B cell (primary cell): Measurements from ENCODE around the gene METTL8. TPM values are rescaled to one million over a fixed set of nuclear protein-coding genes. Genes with fewer than 3 reads are reported as not detected.

Experiments
- ATAC-seq: fragments of 200-7000 bp; cut with Tn5 transposase; one replicate; pipeline ENCODE4 v1.10.0; 2021; ENCODE audit warnings: low read depth, mild to moderate bottlenecking, moderate number of reproducible peaks, moderate library complexity
- CTCF ChIA-PET: fragments of 350-600 bp; sonication (Branson Sonifier 250); formaldehyde crosslinking; loops from one replicate; lab custom pipeline; 2021; ENCODE audit warnings: antibody characterized with exemption, inconsistent platforms; lab: Charles Lee
- POLR2A ChIA-PET: fragments of 350-600 bp; sonication (Branson Sonifier 250); formaldehyde crosslinking; loops from one replicate; lab custom pipeline; 2021; ENCODE audit warnings: antibody characterized with exemption; lab: Charles Lee
- DNase-seq: peaks from one replicate; pipeline ENCODE4 v3.0.0; 2013
- H2AFZ ChIP-seq: 2 replicates; pipeline ENCODE4 v1.6.1; 2012; ENCODE audit warnings: mild to moderate bottlenecking, low read depth, low read length; ENCODE audit not compliant: insufficient read depth, poor library complexity, severe bottlenecking
- H3K27ac ChIP-seq, 2 donors: 1 replicate in 1 of 2; 2 replicates in 1 of 2; pipeline ENCODE4 v1.5.1; 2012 to 2013; ENCODE audit warnings: low read length in 2 of 2, mild to moderate bottlenecking in 2 of 2, moderate library complexity in 1 of 2
- H3K27me3 ChIP-seq, 4 experiments: fragments of 200-600 bp in 1 of 4; sonication (generic) in 1 of 4; replicated peaks in 1 of 4; 1 replicate in 2 of 4; 2 replicates in 2 of 4; pipeline versions ENCODE4 v1.6.1 to v1.7.0; 2013 to 2016; ENCODE audit warnings: low read length in 3 of 4, mild to moderate bottlenecking in 2 of 4, mixed read lengths in 1 of 4, moderate library complexity in 1 of 4; ENCODE audit not compliant: insufficient read depth in 4 of 4, control insufficient read depth in 3 of 4; ENCODE audit errors: control extremely low read depth in 1 of 4
- H3K36me3 ChIP-seq, 2 experiments: replicated peaks in 1 of 2; 1 replicate in 1 of 2; 2 replicates in 1 of 2; pipeline versions ENCODE4 v1.6.1 to v1.7.1; 2013; ENCODE audit warnings: low read length in 1 of 2; ENCODE audit not compliant: insufficient read depth in 2 of 2, control insufficient read depth in 1 of 2; ENCODE audit errors: control extremely low read depth in 1 of 2, extremely low read depth in 1 of 2
- H3K4me1 ChIP-seq, 2 donors: fragments of 200-600 bp in 1 of 2; sonication (generic) in 1 of 2; 1 replicate in 1 of 2; 2 replicates in 1 of 2; pipeline versions ENCODE4 v1.5.1 to v1.6.1; 2013 to 2017; ENCODE audit warnings: low read length in 2 of 2; ENCODE audit not compliant: control insufficient read depth in 2 of 2, insufficient read depth in 2 of 2
- H3K4me2 ChIP-seq: replicated peaks from 2 replicates; pipeline ENCODE3; 2012; ENCODE audit warnings: mild to moderate bottlenecking, low read depth, low read length; ENCODE audit not compliant: poor library complexity, severe bottlenecking
- H3K4me3 ChIP-seq, 5 experiments: fragments of 200-600 bp in 1 of 5; sonication (generic) in 1 of 5; 1 replicate in 3 of 5; 2 replicates in 2 of 5; pipeline versions ENCODE4 v1.5.1 to v1.7.0; 2011 to 2016; ENCODE audit warnings: low read length in 4 of 5, mild to moderate bottlenecking in 4 of 5, low read depth in 2 of 5, control low read depth in 1 of 5, moderate library complexity in 1 of 5; ENCODE audit not compliant: insufficient read depth in 1 of 5; ENCODE audit errors: control extremely low read depth in 1 of 5, extremely low read depth in 1 of 5
- H3K79me2 ChIP-seq: fragments of 200-600 bp; sonication (generic); one replicate; pipeline ENCODE4 v1.6.0; 2016; ENCODE audit warnings: low read length; ENCODE audit not compliant: control insufficient read depth, insufficient read depth
- H3K9ac ChIP-seq: fragments of 200-600 bp; sonication (generic); 2 replicates; pipeline ENCODE4 v1.6.1; 2017; ENCODE audit warnings: mild to moderate bottlenecking, low read length, moderate library complexity
- H3K9me3 ChIP-seq, 3 donors: one replicate each; pipeline versions ENCODE4 v1.6.1 to v1.7.1; 2013; ENCODE audit warnings: low read length in 2 of 3; ENCODE audit not compliant: control insufficient read depth in 2 of 3, insufficient read depth in 1 of 3; ENCODE audit errors: control extremely low read depth in 1 of 3
- H4K20me1 ChIP-seq: 2 replicates; pipeline ENCODE4 v1.6.0; 2012; ENCODE audit warnings: mild to moderate bottlenecking, low read length; ENCODE audit not compliant: insufficient read depth, control insufficient read depth, poor library complexity, severe bottlenecking
- H3K27ac Mint-ChIP-seq: one replicate; pipeline ENCODE4 v1.8.0; 2021; ENCODE audit warnings: mixed read lengths
- H3K27me3 Mint-ChIP-seq: one replicate; pipeline ENCODE4 v1.8.0; 2021; ENCODE audit warnings: mixed read lengths
- H3K4me1 Mint-ChIP-seq: one replicate; pipeline ENCODE4 v1.8.0; 2021; ENCODE audit warnings: mixed read lengths
- H3K4me3 Mint-ChIP-seq: one replicate; pipeline ENCODE4 v1.8.0; 2021; ENCODE audit warnings: mixed read lengths
- H3K9me3 Mint-ChIP-seq: one replicate; pipeline ENCODE4 v1.8.0; 2022; ENCODE audit warnings: mixed read lengths; ENCODE audit not compliant: insufficient read depth
- CTCF ChIP-seq: fragments of 200-600 bp; IDR thresholded peaks from one replicate; pipeline ENCODE4 v1.8.0; 2022; ENCODE audit warnings: antibody characterized with exemption, mild to moderate bottlenecking
- EZH2 ChIP-seq: IDR thresholded peaks from 2 replicates; pipeline ENCODE4 v1.6.1; 2012; ENCODE audit warnings: borderline replicate concordance, low read depth, mild to moderate bottlenecking, moderate library complexity, low read length; ENCODE audit not compliant: insufficient read depth, poor library complexity, severe bottlenecking
- WGBS: methylation state at CpG from one replicate; pipeline ENCODE4 v1.1.5; 2013; ENCODE audit warnings: missing lambda C conversion rate; ENCODE audit not compliant: insufficient coverage; 5-methylcytosine and 5-hydroxymethylcytosine counted together
- intact Hi-C: fragments of 100-400 bp; cut with micrococcal nuclease; formaldehyde crosslinking; loops from one replicate; pipeline ENCODE4 v1.10.0; 2022
- polyA plus RNA-seq: library from polyadenylated mRNA; depleted of rRNA; stranded (reverse); fragments of >200 nt; gene quantifications from 2 replicates; pipeline ENCODE4 v1.2.3, GENCODE V29; 2012
- total RNA-seq, 2 donors: library from RNA; stranded (reverse); fragments of 120-200 nt in 1 of 2; gene quantifications; 1 replicate in 1 of 2; 2 replicates in 1 of 2; pipeline versions ENCODE4 v1.2.3 to v1.2.4, GENCODE V29; 2013 to 2022

METTL8 gene
- total and polyA plus RNA-seq, 2 donors (not counting 1 experiment from before 2014, with no cell fraction given) = 20.8 to 57.8 TPM

- POLR2A ChIA-PET = interaction anchor here (0.8 to 1.3 kb wide), 2 partner anchors 117 to 156 kb away, joined by 3 read pairs; partner anchors contain the start of genes DCAF17, METTL8 and TLK1
- Histone ChIP-seq H3K79me2 (no peaks in the 10 kb centered on the region), H3K4me2 (no peak overlapping the region), H3K4me3 (no peak overlapping the region), H2AFZ (no peak overlapping the region), H3K27me3 (no peaks in the 10 kb centered on the region), H3K4me1 (peaks cover 48 to 55% of the 10 kb centered on the region in 2 donors), H3K27ac (peak overlapping the region; percentile 33 to 73), H3K36me3 (no peaks in the 10 kb centered on the region), H3K9me3 (peaks cover 0 to 11% (median 4%) of the 10 kb centered on the region in 3 donors), H3K9ac (no peak overlapping the region), H4K20me1 (no peaks in the 10 kb centered on the region)
- no peak for ATAC-seq
- peaks cover 1% of the 10 kb centered on the region for H3K9me3 Mint-ChIP-seq
- 100% methylated on average over 4 of the region's 7 CpGs for WGBS
- CTCF ChIA-PET = interaction anchor here (1.0 to 4.2 kb wide), 2 partner anchors 99 kb away, joined by 5 to 23 read pairs; no protein-coding TSS in a partner anchor
- no peaks in the 10 kb centered on the region for H3K27me3 Mint-ChIP-seq
- H3K4me1 Mint-ChIP-seq = peaks cover 56% of the 10 kb centered on the region
- H3K27ac Mint-ChIP-seq = peak overlapping the region; percentile 38
- no peak overlapping the region for H3K4me3 Mint-ChIP-seq
- no peak for DNase-seq
- intact Hi-C loops = loop anchor here (5.0 kb wide), 1 partner anchor 50 kb away; no protein-coding TSS in a partner anchor
- no peak for TF ChIP-seq CTCF
- no peak for TF ChIP-seq EZH2
Observed at GRCh38 chr2:171316755-171317337, 116.9 kb downstream of the METTL8 start.

- DNase-seq (no peak), ATAC-seq (no peak)
- Histone ChIP-seq H3K4me2 (no peak overlapping the region), H3K9ac (no peak overlapping the region), H4K20me1 (no peaks in the 10 kb centered on the region), H3K4me3 (no peak overlapping the region), H3K36me3 (no peaks in the 10 kb centered on the region), H3K4me1 (peaks cover 41 to 48% of the 10 kb centered on the region in 2 donors), H3K27ac (no peak overlapping the region), H3K9me3 (peaks cover 0 to 11% (median 7%) of the 10 kb centered on the region in 3 donors), H3K79me2 (no peaks in the 10 kb centered on the region), H3K27me3 (no peaks in the 10 kb centered on the region), H2AFZ (no peak overlapping the region)
- peaks cover 8% of the 10 kb centered on the region for H3K9me3 Mint-ChIP-seq
- peaks cover 50% of the 10 kb centered on the region for H3K4me1 Mint-ChIP-seq
- H3K4me3 Mint-ChIP-seq = no peak overlapping the region
- 94% methylated on average over 2 of the region's 2 CpGs for WGBS
- TF ChIP-seq CTCF (no peak), EZH2 (no peak)
- no peaks in the 10 kb centered on the region for H3K27me3 Mint-ChIP-seq
- intact Hi-C loops = loop anchor here (5.0 kb wide), 1 partner anchor 49 kb away; no protein-coding TSS in a partner anchor
- ChIA-PET CTCF (interaction anchor here (0.9 to 1.2 kb wide), 3 partner anchors 9 to 100 kb away, joined by 3 to 5 read pairs (median 3); no protein-coding TSS in a partner anchor), POLR2A (no interaction called here)
- no peak overlapping the region for H3K27ac Mint-ChIP-seq
Observed at GRCh38 chr2:171316220-171316619, 117.6 kb downstream of the METTL8 start.
